Stimulated activated CD4-positive, alpha-beta T cell treated with anti-CD3 and anti-CD28 coated beads, Interleukin-4, amount 100 ng/mL, for 4 hours (primary cell): Measurements from ENCODE around the gene GGNBP2.
"Not testable (repeated sequence)": the region's sequence is repeated elsewhere in the genome, so short reads cannot be mapped to it uniquely, and the experiment has no call there.

Experiments
- DNase-seq, 2 experiments: peaks; one replicate each; pipeline ENCODE4 v3.0.0-alpha.2; 2020

GGNBP2 gene, protein sequence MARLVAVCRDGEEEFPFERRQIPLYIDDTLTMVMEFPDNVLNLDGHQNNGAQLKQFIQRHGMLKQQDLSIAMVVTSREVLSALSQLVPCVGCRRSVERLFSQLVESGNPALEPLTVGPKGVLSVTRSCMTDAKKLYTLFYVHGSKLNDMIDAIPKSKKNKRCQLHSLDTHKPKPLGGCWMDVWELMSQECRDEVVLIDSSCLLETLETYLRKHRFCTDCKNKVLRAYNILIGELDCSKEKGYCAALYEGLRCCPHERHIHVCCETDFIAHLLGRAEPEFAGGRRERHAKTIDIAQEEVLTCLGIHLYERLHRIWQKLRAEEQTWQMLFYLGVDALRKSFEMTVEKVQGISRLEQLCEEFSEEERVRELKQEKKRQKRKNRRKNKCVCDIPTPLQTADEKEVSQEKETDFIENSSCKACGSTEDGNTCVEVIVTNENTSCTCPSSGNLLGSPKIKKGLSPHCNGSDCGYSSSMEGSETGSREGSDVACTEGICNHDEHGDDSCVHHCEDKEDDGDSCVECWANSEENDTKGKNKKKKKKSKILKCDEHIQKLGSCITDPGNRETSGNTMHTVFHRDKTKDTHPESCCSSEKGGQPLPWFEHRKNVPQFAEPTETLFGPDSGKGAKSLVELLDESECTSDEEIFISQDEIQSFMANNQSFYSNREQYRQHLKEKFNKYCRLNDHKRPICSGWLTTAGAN

DNA sequence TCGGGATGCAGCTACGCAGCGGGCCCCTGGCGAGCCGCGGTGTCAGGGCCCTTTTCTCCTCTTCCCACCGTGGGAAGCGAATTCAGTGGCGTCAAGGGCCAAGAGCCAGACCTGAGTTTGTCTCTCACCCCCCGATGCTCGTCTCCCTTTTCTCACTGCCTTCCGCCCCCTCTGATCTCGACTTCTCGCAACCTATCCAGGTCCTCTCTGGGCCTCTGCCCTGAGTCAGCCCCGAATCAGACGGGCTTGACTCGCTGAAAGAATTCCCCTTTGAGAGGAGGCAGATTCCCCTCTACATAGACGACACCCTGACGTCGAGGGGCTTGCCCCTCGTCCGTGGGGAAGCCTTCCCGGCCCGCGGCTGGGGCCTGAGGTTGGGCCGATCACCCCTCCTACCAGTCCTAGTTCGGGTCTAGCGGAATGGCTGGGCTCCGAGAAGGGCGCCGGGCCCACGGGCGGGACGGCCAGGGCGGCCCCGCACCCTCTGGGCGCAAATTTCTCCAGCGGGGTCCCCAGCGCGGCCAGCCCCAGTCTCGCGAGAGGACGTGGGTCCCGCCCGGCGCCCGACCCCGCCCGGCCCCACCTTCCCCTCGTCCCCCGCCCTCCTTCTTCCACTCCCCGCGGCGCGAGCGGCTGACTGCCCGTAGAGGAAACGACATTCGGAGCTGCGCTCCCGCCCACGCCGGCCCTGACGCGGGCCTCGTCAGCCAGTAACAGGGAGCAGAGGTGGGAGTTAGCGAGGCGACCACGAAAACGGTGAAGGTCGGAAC lies at the start of gene GGNBP2:
Gene GGNBP2 (plus strand): TSS at position 613 of the 770 bp plus-strand sequence. CDS start 806 bp downstream, outside the sequence.
- peak; percentile 84 to 89 for DNase-seq

- DNase-seq, result no peak
These were observed 49.6 kb upstream of the GGNBP2 start for GRCh38 chr17:36495076-36495578.

DNA sequence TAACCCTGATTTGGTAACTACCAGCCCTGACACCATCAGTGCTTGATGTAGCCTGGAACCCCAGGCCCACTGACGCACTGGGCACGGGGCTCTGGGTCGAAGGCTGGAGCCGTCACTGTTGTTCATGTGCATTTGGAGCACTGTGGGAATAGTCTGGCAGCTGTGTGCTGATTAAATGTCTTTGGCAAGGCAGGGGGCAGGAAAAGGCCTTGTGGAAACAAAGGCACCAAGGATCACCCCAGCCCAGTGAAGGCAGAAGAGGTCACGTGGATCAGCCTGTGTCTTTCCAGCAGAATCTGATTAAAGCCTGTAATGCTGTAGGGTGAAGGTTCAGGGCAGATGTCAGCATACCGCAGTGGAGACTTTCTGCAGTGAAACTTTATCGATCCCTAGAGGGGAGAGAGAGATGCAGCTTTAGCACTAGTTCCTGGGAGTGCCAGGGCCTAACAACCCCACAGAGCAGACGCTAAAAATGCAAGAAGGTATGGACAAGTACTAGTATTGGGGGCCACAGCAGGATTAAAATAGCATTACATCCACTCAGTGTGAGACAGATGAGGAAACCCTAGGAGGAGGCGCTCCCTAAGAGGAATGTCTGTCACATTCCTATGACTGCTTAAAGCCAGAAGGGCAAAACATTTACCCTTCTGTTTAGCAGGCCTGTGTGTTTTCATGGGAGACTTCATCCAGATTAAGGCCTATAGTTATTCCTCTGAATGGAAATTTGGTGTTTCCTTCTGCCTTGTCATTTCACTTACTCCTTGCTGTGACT lies 48.5 kb upstream of the GGNBP2 start:
- no peak for DNase-seq

DNA sequence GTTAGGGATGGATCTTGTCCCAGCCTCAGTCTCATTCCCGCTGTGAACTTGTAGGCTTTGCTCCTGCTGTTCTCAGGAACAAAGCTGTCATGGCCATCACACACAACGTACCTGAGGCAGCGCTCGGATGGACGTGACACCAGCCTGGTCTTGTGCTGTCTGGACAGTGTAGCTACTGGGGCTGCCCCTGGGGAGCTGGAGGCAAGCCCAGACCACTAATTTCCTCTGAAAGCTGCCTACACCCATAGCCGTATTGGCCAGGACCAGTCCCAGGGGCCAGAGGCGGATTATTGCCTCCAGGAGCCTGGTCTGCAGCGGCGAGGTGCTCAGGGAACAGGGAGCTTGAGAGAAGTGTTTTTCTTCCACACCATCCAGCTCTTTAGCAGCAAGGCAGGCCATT lies 46.6 kb upstream of the GGNBP2 start:
- DNase-seq, result no peak

DNA sequence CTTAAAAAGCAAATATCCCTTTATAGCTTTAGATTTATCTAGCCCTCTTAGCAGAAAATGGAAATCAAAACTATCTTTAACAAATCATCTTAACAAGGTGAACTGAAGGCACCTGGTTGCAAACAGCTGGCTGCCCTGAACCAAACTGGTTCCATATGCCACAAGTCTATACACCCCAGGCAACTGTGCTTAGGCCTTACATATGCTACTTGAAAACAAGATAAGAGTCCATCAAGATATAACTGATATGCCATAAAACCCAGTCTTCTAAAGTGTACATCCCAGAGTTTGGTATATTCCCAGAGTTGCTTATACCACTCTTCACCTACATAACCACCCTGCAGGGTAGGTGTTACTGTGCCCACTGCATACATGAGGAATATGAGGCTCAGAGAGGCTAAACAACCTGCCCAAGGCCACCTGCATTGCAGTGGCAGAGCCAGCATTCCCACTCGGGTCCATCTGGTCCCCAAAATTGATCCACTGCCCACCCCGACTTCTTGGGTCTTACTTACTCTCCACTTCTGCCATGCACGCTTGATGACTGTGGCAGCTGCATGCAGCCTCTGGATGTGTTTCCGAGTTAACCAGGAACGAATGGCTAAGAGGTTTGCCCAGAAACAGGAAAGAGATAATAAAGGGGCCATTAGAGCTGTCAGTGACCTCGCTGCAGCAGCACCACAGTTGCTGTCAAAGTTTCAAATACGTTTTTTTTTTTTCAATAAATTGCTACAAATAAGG lies 46.0 kb upstream of the GGNBP2 start:
- DNase-seq, result no peak

- no peak for DNase-seq
These were observed 43.9 kb upstream of the GGNBP2 start for GRCh38 chr17:36500745-36501225.

DNA sequence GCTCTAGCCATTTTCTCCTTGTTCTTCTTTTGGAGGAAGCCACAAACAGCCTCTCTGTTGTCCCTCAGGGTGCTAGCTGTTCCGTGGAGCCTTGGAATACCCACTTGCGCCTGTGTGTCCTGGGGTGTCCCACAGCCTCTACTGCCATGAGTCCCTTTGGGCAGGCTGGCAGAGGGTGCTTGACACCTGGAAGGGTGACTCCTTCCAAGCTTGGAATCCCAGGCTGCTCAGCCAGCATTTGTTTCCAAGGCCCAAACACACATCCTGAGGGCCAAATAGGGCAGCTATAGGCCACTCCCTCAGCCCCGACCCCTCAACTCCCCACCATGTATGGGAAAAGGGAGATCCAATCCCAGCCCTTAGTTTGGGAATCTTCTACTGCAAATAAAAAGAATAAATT lies 43.4 kb upstream of the GGNBP2 start:
- no peak for DNase-seq

- no peak for DNase-seq
These were observed 42.8 kb upstream of the GGNBP2 start for GRCh38 chr17:36501963-36502362.

DNA sequence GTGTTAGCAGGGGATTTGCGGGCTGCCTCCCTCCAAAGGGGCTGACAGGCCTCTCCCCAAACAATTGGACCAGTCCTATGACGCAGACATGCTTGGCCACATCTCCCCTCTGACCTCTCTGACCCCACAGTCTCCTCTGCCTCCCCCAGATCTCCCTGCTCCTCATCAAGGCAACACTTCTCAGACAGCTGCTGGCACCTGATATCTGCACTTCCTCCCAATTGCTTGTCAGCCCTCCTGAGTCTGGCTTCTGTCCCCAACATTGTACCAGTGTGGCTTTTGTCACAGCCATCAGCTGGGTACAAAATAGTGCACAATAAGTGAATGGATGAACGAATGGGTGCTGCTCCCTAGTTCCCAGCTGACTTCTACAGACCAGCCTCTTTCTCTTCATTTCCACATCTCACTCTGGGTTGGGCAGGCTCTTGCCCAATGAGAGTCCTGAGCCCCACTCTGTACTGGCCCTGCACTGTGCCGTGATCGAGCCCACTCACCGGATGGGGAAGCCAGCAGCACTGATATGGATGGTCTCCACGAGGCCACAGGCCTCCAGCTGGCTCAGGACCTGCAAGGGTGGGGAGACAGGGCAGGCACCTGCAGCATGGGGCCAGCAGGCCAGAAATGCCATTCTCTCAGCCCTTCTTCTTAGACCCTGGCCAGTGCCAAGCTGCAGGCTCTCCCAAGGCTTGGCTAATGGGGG lies 41.1 kb upstream of the GGNBP2 start:
- DNase-seq, result no peak

DNA sequence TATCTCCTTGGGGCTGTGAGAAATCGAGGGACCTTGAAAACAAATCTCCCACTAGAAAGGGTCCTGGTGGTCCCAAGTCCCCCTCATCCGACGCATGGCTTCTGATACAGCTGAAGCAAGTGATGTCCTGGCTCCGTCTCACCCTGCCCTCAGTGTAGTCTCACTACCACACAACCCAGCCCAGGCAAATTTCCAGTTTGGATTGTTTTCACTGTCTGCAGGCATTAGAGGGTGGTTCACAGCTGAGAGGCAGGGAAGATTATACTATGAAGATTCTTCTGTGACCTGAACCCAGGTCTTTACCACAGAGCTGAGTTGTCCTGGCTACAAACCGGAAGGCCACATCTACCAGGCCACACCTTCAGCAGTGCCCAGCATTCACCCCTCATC lies 40.6 kb upstream of the GGNBP2 start:
- no peak for DNase-seq

GRCh38 chr17:36505171-36505570 lies 39.5 kb upstream of the GGNBP2 start:
- DNase-seq, result no peak

GRCh38 chr17:36506249-36506826 lies 38.4 kb upstream of the GGNBP2 start:
- no peak for DNase-seq

DNA sequence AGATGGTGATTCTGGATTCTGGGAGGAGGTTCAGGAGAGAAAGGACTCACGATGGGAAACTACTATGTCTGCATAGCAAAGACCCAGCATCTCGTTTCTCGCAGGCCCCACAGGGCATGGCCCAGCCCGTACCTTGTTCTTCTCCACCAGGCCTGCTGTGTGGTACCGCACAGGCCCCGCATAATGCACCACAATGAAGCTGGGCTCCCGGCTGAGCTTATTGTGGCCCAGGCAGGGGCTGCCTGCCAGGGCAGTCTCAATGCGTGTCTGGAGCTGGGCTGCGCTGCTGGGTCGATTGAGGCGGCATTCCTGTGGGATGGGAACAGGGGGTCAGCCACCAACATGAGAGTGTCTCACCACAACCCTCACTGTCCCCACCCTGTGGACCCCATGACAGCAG lies 37.9 kb upstream of the GGNBP2 start:
- no peak for DNase-seq

DNA sequence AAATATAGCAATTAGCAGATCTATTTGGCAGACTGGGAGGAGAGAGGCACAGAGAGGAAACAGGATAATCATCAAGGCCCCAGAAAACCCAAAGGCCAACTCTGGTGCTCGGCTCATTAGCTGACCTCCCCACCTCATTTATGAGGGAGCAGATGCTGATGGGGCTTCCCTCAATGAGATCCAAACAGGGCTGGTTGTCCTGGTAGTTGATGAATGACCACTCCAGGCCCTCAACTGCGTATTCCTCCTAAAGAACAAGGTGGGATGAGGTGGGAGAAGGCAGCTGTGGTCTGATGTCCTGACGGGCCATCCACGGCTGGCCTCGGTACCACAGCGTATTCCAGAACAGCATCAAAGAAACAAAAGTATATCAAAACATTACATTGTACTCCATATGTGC lies 37.5 kb upstream of the GGNBP2 start:
- no peak for DNase-seq

- DNase-seq, result not testable (repeated sequence)
These were observed 36.3 kb upstream of the GGNBP2 start for GRCh38 chr17:36508439-36508838.

DNA sequence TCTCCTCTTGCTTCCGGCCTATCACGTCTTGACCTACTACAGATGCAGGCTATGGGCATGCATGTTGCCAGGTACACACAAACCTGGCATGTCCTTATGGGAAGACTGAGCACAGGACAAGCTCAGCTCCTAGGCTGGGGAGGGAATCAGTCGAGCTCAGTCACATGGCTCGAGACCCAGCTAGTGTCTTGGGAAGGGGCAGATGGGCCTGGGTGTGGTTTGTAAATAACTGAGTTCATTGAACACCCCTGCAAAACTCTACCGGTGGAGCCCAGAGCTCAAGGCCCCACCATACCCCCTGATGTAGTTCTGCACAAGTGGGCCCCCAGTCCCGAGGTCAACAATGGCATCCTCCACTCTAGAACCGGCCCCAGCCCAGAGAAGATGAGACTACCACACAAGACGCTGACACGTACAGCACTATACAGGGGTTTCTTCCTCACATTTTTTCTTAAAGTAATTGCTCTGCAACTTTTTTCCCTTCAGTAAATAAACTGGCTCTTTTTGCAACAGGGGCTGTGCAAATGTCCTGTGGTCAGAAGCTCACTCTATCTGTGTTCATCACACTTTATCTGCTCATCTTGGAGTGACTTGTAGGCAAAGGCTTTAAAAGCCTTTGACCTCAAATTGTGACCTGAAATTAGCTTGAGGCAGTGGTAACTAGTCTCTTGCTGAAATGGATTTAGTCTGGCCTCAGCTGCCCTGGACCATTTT lies 35.3 kb upstream of the GGNBP2 start:
- no peak for DNase-seq

DNA sequence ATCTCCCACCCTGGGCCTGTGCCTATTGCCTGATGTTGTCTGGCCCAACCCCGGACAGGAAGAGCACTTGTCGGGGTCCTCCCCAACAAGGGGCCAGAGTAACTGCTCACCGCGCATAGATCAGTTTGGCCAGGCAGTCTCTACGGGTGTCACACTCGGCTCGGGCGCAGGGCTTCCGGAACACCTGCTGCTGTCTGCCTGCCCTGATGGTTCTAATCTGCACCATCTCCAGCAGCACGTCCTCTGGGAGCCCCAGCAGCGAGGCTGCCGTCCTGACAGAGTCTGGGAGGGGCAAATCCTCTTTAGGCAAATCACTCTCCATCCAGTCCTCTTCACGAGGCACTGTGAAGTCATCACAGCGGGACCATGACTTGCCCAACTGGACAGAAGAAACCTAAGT lies 34.1 kb upstream of the GGNBP2 start:
- no peak for DNase-seq

DNA sequence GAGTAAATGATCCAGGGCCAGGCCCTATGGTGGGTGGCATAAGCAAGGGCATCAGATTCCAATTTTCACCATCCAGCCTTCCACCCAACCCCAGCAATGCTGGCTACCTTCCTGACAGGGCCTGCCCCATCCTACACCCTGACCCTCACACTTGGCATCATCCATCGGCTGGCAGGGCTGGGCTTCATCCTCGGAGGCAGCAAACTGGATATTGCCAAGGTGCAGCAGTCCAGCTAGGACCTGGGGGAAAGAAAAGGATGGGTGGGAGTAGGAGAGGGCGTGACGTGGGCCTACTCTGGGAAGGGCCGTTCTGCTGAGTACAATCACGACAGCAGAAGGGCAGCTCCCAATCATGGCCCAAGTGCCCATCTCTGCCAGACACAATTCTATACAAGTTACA lies 33.5 kb upstream of the GGNBP2 start:
- no peak for DNase-seq

- DNase-seq, result no peak
These were observed 32.1 kb upstream of the GGNBP2 start for GRCh38 chr17:36512641-36513040.

DNA sequence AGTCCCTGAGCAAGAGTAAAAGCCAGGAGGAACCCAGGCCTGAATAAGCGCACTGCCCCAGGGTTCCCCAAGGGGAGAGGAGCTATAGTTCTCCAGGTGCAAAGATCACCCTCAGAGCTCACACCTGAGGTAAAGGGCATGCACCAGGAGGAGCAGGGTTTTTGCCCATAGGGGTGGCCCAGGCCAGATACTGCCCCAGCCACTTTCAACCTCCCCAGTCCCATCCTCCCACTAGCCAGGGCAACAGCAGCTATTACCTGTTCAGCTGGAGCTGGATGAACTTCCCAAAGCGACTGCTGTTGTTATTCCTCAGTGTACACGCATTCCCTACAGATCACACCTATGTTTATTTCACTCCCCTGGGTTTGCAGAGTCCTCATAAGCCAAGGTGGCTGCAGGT lies 29.9 kb upstream of the GGNBP2 start:
- no peak for DNase-seq
